ENCODE measurements around the gene RSBN1. TPM values are rescaled to one million over a fixed set of nuclear protein-coding genes. Genes with fewer than 3 reads are reported as not detected.

RSBN1 gene
- total and polyA plus RNA-seq, 2 experiments from 2014 or later = 15.4 to 17.4 TPM

DNA sequence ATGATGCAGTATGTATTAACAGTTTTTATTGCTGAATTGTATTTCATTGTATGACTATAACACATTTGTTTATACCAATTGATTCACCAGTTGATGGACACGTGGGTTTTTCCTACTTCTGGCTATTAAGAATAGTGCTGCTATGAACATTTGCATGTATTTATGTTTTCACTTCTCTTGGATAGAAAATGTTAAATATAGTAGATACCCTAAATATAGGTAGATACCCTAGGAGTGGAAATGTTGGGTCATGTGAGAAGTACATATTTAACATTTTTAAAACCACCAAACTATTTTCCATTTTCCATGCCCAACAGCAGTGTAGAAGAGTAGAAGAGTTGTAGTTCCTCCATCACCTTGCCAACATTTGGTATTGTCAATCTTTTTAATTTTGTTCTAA, 60.8 kb downstream of the RSBN1 start (continued):
- no peak for TF ChIP-seq ETS1 (IDR thresholded peaks at IDR 0.05)
- TF ChIP-seq ZNF331 (CRISPR knock-in tag; IDR thresholded peaks at IDR 0.05; ENCODE audit: low read depth) = no peak
- TF ChIP-seq CTCF (conservative IDR thresholded peaks at IDR 0.05; ENCODE audit: low read depth in 2 of 2) = no peak
- no peak for TF ChIP-seq NANOG (IDR thresholded peaks at IDR 0.05; ENCODE audit: borderline replicate concordance)
- no peak for TF ChIP-seq EZH2phosphoT487 (IDR thresholded peaks at IDR 0.05; ENCODE audit: unreplicated experiment)

DNA sequence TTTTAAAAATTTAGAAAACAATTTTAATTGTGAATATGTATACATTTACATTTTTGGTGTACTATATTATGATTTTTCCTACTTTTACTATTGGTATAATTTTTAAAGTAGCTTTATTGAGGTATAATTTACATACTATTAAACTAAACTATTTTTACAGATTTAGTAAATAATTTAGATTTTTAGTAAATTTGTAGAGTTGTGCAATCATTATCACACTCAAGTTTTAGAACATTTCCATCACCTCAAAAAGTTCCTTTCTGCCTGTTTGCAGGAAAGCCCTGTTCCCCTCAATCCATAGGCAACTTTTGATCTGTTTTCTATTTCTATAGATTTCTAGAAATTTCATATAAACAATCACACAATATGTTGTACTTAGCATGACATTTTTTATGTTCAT, 61.2 kb downstream of the RSBN1 start:
- Mint-ChIP-seq H3K27me3 (ENCODE audit: insufficient read depth, low read depth, poor library complexity) (no peaks in the 10 kb centered on the region), H3K36me3 (ENCODE audit: low read depth) (peaks cover 49% of the 10 kb centered on the region), H3K4me1 (no peaks in the 10 kb centered on the region; the same call in 2 of the 3 replicates), H3K9me3 (peaks cover 2% of the 10 kb centered on the region; the same call in 1 of the 3 replicates), H3K27ac (no peak overlapping the region), H3K4me3 (no peak overlapping the region)
- Histone ChIP-seq H3K4me3 (no peak overlapping the region), H3K36me3 (ENCODE audit: insufficient read depth) (peaks cover 5% of the 10 kb centered on the region), H3K4me2 (no peak overlapping the region), H4K20me1 (replicated peaks; ENCODE audit: insufficient read depth) (peaks cover 3% of the 10 kb centered on the region; the same call in 1 of the 2 replicates), H3K79me2 (replicated peaks; ENCODE audit: insufficient read depth) (peaks cover 4% of the 10 kb centered on the region; the same call in 1 of the 2 replicates), H3F3A (replicated peaks; ENCODE audit: low read depth) (no peaks in the 10 kb centered on the region), H3K27ac (ENCODE audit: low read depth) (no peak overlapping the region), H2AFZ (no peak overlapping the region), H3K9me2 (ENCODE audit: insufficient read depth) (no peaks in the 10 kb centered on the region), H3K27me3 (ENCODE audit: insufficient read depth) (no peaks in the 10 kb centered on the region), H3K4me1 (ENCODE audit: insufficient read depth) (no peaks in the 10 kb centered on the region)
- no peak for DNase-seq (ENCODE audit: low spot score)
- no peak for ATAC-seq
- no peak for TF ChIP-seq ZNF114 (CRISPR knock-in tag; IDR thresholded peaks at IDR 0.05)
- TF ChIP-seq POLR2AphosphoS5 (IDR thresholded peaks at IDR 0.05; ENCODE audit: low read depth) = no peak
- no peak for TF ChIP-seq CREB1 (CRISPR knock-in tag; IDR thresholded peaks at IDR 0.05; ENCODE audit: low read depth)

DNA sequence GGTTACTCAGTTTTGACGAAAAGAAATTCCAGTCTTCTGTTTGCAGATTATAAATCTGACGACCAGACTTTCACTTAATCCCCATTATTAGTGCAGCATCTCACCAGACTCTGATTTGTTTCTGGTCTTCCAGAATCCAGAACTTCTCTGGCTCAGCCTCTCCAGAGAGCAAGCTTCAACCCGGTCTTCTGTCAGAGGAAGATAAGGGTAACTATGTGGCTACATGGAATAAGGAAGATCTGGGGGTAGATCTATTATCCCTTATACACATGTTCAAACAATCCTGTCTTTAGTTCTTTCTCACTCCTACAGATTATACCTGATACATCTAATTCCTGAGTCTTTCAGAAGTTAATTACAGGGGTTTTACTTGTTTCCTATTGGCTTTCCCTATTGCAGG, 62.9 kb downstream of the RSBN1 start:
- Histone ChIP-seq H2AFZ (no peak overlapping the region), H3F3A (replicated peaks; ENCODE audit: low read depth) (no peaks in the 10 kb centered on the region), H3K4me3 (no peak overlapping the region), H3K27me3 (ENCODE audit: insufficient read depth) (no peaks in the 10 kb centered on the region), H3K79me2 (replicated peaks; ENCODE audit: insufficient read depth) (peaks cover 3% of the 10 kb centered on the region; the same call in 1 of the 2 replicates), H3K27ac (ENCODE audit: low read depth) (no peak overlapping the region), H3K4me2 (no peak overlapping the region), H4K20me1 (replicated peaks; ENCODE audit: insufficient read depth) (peaks cover 3% of the 10 kb centered on the region; the same call in 1 of the 2 replicates), H3K9me2 (ENCODE audit: insufficient read depth) (no peaks in the 10 kb centered on the region), H3K36me3 (ENCODE audit: insufficient read depth) (peaks cover 5% of the 10 kb centered on the region; the same call in 1 of the 2 replicates), H3K4me1 (ENCODE audit: insufficient read depth) (no peaks in the 10 kb centered on the region)
- H3K4me3 Mint-ChIP-seq = no peak overlapping the region
- peaks cover 48% of the 10 kb centered on the region for H3K36me3 Mint-ChIP-seq (ENCODE audit: low read depth)
- ATAC-seq (no peak), DNase-seq (ENCODE audit: low spot score) (no peak)
- no peaks in the 10 kb centered on the region for H3K4me1 Mint-ChIP-seq
- H3K27me3 Mint-ChIP-seq (ENCODE audit: insufficient read depth, low read depth, poor library complexity) = no peaks in the 10 kb centered on the region
- H3K27ac Mint-ChIP-seq = no peak overlapping the region
- peaks cover 7% of the 10 kb centered on the region; the same call in 1 of the 3 replicates for H3K9me3 Mint-ChIP-seq
- TF ChIP-seq NANOG (IDR thresholded peaks at IDR 0.05; ENCODE audit: borderline replicate concordance) (no peak), CTCF (conservative IDR thresholded peaks at IDR 0.05; ENCODE audit: low read depth in 2 of 2) (no peak), EZH2 (IDR thresholded peaks at IDR 0.05; ENCODE audit: low read depth, unreplicated experiment) (no peak), POLR2AphosphoS5 (IDR thresholded peaks at IDR 0.05; ENCODE audit: low read depth) (no peak)
- TF ChIP-seq, protein P1, sequence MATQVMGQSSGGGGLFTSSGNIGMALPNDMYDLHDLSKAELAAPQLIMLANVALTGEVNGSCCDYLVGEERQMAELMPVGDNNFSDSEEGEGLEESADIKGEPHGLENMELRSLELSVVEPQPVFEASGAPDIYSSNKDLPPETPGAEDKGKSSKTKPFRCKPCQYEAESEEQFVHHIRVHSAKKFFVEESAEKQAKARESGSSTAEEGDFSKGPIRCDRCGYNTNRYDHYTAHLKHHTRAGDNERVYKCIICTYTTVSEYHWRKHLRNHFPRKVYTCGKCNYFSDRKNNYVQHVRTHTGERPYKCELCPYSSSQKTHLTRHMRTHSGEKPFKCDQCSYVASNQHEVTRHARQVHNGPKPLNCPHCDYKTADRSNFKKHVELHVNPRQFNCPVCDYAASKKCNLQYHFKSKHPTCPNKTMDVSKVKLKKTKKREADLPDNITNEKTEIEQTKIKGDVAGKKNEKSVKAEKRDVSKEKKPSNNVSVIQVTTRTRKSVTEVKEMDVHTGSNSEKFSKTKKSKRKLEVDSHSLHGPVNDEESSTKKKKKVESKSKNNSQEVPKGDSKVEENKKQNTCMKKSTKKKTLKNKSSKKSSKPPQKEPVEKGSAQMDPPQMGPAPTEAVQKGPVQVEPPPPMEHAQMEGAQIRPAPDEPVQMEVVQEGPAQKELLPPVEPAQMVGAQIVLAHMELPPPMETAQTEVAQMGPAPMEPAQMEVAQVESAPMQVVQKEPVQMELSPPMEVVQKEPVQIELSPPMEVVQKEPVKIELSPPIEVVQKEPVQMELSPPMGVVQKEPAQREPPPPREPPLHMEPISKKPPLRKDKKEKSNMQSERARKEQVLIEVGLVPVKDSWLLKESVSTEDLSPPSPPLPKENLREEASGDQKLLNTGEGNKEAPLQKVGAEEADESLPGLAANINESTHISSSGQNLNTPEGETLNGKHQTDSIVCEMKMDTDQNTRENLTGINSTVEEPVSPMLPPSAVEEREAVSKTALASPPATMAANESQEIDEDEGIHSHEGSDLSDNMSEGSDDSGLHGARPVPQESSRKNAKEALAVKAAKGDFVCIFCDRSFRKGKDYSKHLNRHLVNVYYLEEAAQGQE (IDR thresholded peaks at IDR 0.05; ENCODE audit: unreplicated experiment) = no peak
